Parathyroid adenoma (tissue), 2 donors: Measurements from ENCODE around the gene UVSSA.

ENCODE experiments used
- H2AFZ ChIP-seq: fragments of 300-600 bp; sonication (generic); one replicate; pipeline ENCODE4 v1.7.0; 2017; ENCODE audit warnings: antibody characterized with exemption, mild to moderate bottlenecking
- H3K27ac ChIP-seq: fragments of 300-600 bp; sonication (generic); one replicate; pipeline ENCODE4 v1.7.0; 2017
- H3K27me3 ChIP-seq: fragments of 300-600 bp; sonication (generic); one replicate; pipeline ENCODE4 v1.7.0; 2017; ENCODE audit warnings: low read length; ENCODE audit not compliant: control insufficient read depth, insufficient read depth
- H3K36me3 ChIP-seq: fragments of 300-600 bp; sonication (generic); one replicate; pipeline ENCODE4 v1.7.0; 2017; ENCODE audit warnings: low read length; ENCODE audit not compliant: control insufficient read depth, insufficient read depth
- H3K4me1 ChIP-seq: fragments of 300-600 bp; sonication (generic); one replicate; pipeline ENCODE4 v1.7.0; 2017; ENCODE audit warnings: control low read depth
- H3K4me2 ChIP-seq: fragments of 300-600 bp; sonication (generic); one replicate; pipeline ENCODE4 v1.7.0; 2017; ENCODE audit warnings: low read length
- H3K4me3 ChIP-seq: fragments of 300-600 bp; sonication (generic); one replicate; pipeline ENCODE4 v1.7.0; 2017; ENCODE audit warnings: low read depth, low read length
- H3K79me2 ChIP-seq: fragments of 300-600 bp; sonication (generic); one replicate; pipeline ENCODE4 v1.7.0; 2017; ENCODE audit warnings: control low read depth
- H3K9ac ChIP-seq: fragments of 300-600 bp; sonication (generic); one replicate; pipeline ENCODE4 v1.7.0; 2017; ENCODE audit warnings: mild to moderate bottlenecking
- H3K9me3 ChIP-seq: fragments of 300-600 bp; sonication (generic); one replicate; pipeline ENCODE4 v1.7.0; 2017; ENCODE audit warnings: low read length; ENCODE audit not compliant: control insufficient read depth
- TF ChIP-seq, protein P1 (sequence below): fragments of 300-600 bp; sonication (generic); IDR thresholded peaks from one replicate; pipeline ENCODE4 v1.7.0; 2017; ENCODE audit warnings: antibody characterized with exemption, mild to moderate bottlenecking
- donor health status: primary hyperparathyroidism.

UVSSA gene

DNA sequence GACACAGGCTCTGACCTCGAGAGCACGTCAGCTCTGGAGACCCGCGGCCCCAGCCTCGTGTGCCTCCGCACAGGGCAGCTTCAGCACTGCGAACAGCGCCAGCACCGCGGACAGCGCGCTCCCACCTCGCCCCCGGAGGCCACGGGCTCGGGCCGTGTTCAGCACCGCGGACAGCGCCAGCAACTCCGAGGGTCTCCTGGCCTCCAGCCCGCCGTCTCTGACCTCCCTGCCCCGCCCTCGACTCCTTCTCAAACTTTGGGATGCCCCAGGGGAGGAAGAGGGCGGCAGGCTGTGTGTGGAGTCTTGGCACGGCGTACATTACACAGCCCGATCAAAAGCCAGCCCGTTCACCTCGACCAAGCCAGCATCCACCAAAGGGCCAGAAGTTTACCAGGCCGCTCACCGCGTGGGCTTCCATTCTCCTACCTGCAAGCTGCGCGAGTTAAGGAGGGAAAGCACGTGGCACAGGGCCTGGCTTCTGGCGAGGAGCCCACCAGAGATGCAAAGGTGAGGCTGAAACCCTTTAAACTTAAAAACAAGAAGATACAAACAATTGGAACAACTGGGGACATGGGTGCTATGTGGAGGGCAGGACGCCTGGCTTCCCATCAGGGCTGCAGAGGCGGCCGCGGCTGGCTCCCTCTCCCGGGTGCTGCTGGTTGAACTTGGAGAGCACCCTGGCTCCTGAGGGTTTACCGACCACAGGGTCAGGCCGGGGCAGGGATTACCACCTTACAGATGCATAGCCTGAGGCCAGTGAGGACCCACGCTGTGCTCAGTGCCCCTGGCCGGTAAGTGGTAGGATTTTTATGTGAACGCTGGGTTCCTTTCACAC lies 63.7 kb downstream of the UVSSA start:
- Histone ChIP-seq H3K4me1 (no peaks in the 10 kb centered on the region), H3K9ac (no peak overlapping the region), H3K27me3 (peaks cover under 1% of the 10 kb centered on the region), H3K79me2 (no peaks in the 10 kb centered on the region), H3K36me3 (no peaks in the 10 kb centered on the region), H3K9me3 (no peaks in the 10 kb centered on the region), H2AFZ (no peak overlapping the region), H3K27ac (no peak overlapping the region), H3K4me3 (no peak overlapping the region), H3K4me2 (no peak overlapping the region)
- TF ChIP-seq, protein P1, sequence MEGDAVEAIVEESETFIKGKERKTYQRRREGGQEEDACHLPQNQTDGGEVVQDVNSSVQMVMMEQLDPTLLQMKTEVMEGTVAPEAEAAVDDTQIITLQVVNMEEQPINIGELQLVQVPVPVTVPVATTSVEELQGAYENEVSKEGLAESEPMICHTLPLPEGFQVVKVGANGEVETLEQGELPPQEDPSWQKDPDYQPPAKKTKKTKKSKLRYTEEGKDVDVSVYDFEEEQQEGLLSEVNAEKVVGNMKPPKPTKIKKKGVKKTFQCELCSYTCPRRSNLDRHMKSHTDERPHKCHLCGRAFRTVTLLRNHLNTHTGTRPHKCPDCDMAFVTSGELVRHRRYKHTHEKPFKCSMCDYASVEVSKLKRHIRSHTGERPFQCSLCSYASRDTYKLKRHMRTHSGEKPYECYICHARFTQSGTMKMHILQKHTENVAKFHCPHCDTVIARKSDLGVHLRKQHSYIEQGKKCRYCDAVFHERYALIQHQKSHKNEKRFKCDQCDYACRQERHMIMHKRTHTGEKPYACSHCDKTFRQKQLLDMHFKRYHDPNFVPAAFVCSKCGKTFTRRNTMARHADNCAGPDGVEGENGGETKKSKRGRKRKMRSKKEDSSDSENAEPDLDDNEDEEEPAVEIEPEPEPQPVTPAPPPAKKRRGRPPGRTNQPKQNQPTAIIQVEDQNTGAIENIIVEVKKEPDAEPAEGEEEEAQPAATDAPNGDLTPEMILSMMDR = no peak

DNA sequence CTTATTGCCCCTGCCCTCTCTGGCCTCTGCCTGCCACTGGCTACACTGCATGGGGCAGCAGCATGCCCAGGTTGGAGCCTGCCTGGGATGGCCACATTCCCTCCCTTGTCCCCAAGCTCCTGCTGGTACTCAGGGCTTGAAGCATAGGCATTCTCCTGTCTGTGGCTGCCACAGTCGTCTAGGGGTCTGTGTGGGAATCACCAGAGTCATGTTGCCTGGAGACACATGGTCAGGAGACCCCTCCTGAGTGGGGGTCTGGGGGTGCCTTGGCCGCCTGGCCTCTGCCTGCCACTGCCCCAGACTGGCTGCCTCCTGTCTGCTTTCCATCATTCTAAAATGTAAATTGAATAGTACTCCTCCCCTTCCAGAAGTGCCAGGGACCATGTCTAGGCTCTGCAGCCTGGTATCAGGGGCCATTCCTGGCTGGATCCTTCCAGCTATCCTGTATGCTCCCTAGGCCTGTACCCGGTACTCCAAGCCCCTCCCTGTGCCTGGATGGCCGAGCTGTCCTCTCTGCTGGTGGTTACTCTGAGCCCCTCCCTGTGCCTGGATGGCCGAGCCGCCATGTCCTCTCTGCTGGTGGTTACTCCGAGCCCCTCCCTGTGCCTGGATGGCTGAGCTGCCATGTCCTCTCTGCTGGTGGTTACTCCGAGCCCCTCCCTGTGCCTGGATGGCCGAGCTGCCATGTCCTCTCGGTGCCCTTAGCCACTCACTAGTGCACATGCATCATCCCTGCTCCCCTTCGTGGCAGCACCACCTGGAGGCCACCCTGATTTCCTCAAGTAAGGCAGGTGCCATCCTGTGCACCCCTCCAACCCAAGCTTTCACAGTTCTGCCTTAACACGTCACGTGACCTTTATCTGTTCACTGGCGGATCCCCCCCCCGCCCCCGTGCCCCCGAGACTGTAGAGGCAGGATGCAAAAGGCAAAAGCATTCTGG lies 64.7 kb downstream of the UVSSA start:
- TF ChIP-seq, protein P1 = no peak
- Histone ChIP-seq H3K79me2 (no peaks in the 10 kb centered on the region), H3K27me3 (no peaks in the 10 kb centered on the region), H3K36me3 (no peaks in the 10 kb centered on the region), H3K4me3 (no peak overlapping the region), H3K27ac (no peak overlapping the region), H3K9me3 (no peaks in the 10 kb centered on the region), H3K4me2 (no peak overlapping the region), H3K9ac (no peak overlapping the region), H2AFZ (no peak overlapping the region), H3K4me1 (no peaks in the 10 kb centered on the region)

DNA sequence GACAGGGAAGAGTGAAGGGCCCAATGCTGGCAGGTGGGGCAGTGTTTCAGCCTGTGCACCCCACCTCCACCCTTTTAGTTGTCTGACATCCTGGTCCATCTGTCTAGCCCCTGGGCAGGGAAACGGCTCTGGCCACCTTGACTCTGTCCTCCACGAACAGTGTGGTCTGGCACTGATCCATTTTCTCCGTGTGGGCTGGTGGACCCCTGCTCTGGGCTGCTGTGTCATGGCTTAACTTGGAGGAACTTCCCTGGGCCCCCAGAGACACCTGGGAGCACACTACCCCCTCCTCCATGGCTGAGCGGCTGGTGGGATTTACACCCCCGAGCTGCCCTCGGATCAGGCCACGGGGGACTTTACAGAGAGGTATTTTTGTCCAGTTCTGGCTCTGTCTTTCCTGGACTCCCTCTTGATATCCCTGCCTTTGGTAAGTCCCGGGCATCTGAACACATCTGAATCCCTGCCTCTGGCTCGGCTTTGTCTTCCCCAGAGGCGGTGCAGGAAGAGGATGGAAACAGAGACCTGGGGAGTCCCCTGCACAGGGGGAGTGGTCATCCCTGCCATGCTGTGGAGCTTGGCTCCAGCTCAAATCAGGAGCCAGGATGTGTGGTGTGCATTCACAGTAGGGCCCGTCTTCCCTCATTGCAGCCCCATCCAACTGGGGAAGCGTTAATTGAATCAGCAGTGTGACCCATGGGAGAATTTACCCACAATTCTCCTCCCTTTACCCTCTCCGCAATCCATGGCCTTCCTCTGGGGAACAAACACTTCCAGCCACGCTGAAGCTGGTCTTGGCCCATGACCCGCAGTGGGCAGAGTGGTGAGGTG lies 65.6 kb downstream of the UVSSA start:
- no peaks in the 10 kb centered on the region for H3K27me3 ChIP-seq
- H3K4me1 ChIP-seq = no peaks in the 10 kb centered on the region
- no peak overlapping the region for H3K4me2 ChIP-seq
- H3K27ac ChIP-seq = no peak overlapping the region
- H3K9ac ChIP-seq = no peak overlapping the region
- H3K4me3 ChIP-seq = no peak overlapping the region
- no peaks in the 10 kb centered on the region for H3K79me2 ChIP-seq
- no peaks in the 10 kb centered on the region for H3K36me3 ChIP-seq
- no peak overlapping the region for H2AFZ ChIP-seq
- H3K9me3 ChIP-seq = no peaks in the 10 kb centered on the region
- TF ChIP-seq, protein P1 = no peak

DNA sequence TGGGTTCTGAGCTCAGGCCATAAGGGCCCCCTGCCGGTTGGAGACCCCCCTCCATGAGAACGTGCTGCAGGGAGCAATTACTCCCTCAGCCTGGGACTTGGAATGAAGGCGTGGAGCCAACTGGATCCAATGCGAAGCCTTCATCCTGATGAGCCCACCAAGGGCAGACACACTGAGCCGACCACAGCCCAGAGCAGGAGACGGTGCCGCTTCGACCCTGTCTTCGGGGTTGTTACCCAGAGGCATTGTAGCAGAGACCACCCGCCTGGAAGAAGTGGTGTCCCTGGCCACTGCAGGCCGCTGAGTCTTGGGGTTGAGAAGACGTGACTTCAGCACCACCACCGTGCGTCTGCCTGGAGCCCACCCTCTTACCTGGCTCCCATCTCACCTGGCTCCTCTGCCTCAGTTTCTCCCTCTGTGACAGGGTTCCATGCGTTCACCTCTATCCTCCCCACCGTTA lies 66.2 kb downstream of the UVSSA start:
- no peak overlapping the region for H3K27ac ChIP-seq
- no peaks in the 10 kb centered on the region for H3K27me3 ChIP-seq
- no peaks in the 10 kb centered on the region for H3K79me2 ChIP-seq
- no peak overlapping the region for H3K4me3 ChIP-seq
- no peak overlapping the region for H3K4me2 ChIP-seq
- no peaks in the 10 kb centered on the region for H3K36me3 ChIP-seq
- no peak overlapping the region for H2AFZ ChIP-seq
- no peak overlapping the region for H3K9ac ChIP-seq
- H3K9me3 ChIP-seq = no peaks in the 10 kb centered on the region
- TF ChIP-seq, protein P1 = no peak
- no peaks in the 10 kb centered on the region for H3K4me1 ChIP-seq
